Measurements from ENCODE around the gene HMGCS2.

The HMGCS2 gene

GRCh38 chr1:119773711-119774241 is 5.1 kb upstream of the HMGCS2 start:
- no peaks in the 10 kb centered on the region for H3K4me1 ChIP-seq (ENCODE audit: insufficient read depth, insufficient read length)
- no peak for TF ChIP-seq SUZ12 (IDR thresholded peaks at IDR 0.05; ENCODE audit: extremely low read depth, insufficient read depth, insufficient read length)
- no peak overlapping the region for H3K9ac ChIP-seq (ENCODE audit: insufficient read length, low read depth)
- peak; percentile 42 for DNase-seq (ENCODE audit: low read depth, low spot score)
- no peaks in the 10 kb centered on the region for H3K36me3 ChIP-seq (ENCODE audit: insufficient read depth, insufficient read length, low read length)
- no peaks in the 10 kb centered on the region for H3K9me3 ChIP-seq (ENCODE audit: insufficient read depth, low read length)
- H3K27me3 ChIP-seq (ENCODE audit: insufficient read depth, insufficient read length) = no peaks in the 10 kb centered on the region
- no peak overlapping the region for H3K4me3 ChIP-seq (ENCODE audit: insufficient read length, low read depth)

GRCh38 chr1:119772298-119772697 is 3.6 kb upstream of the HMGCS2 start:
- TF ChIP-seq ZNF274 (IDR thresholded peaks at IDR 0.05; ENCODE audit: low read depth, low read length) (no peak), SUZ12 (IDR thresholded peaks at IDR 0.05; ENCODE audit: extremely low read depth, insufficient read depth, insufficient read length) (no peak), YY1 (IDR thresholded peaks at IDR 0.05; ENCODE audit: insufficient read depth, insufficient read length) (no peak)
- no peak for DNase-seq (ENCODE audit: low read depth, low spot score)
- no peak overlapping the region for H3K4me3 ChIP-seq (ENCODE audit: insufficient read length, low read depth)
- H3K36me3 ChIP-seq (ENCODE audit: insufficient read depth, insufficient read length, low read length) = no peaks in the 10 kb centered on the region
- no peaks in the 10 kb centered on the region for H3K4me1 ChIP-seq (ENCODE audit: insufficient read depth, insufficient read length)
- no peaks in the 10 kb centered on the region for H3K9me3 ChIP-seq (ENCODE audit: insufficient read depth, low read length)
- H3K9ac ChIP-seq (ENCODE audit: insufficient read length, low read depth) = no peak overlapping the region
- H3K27me3 ChIP-seq (ENCODE audit: insufficient read depth, insufficient read length) = no peaks in the 10 kb centered on the region

GRCh38 chr1:119771770-119772169 is 3.1 kb upstream of the HMGCS2 start:
- Histone ChIP-seq H3K9me3 (ENCODE audit: insufficient read depth, low read length) (no peaks in the 10 kb centered on the region), H3K27me3 (ENCODE audit: insufficient read depth, insufficient read length) (no peaks in the 10 kb centered on the region), H3K36me3 (ENCODE audit: insufficient read depth, insufficient read length, low read length) (no peaks in the 10 kb centered on the region), H3K4me3 (ENCODE audit: insufficient read length, low read depth) (no peak overlapping the region), H3K4me1 (ENCODE audit: insufficient read depth, insufficient read length) (no peaks in the 10 kb centered on the region), H3K9ac (ENCODE audit: insufficient read length, low read depth) (no peak overlapping the region)
- DNase-seq (ENCODE audit: low read depth, low spot score) = no peak
- TF ChIP-seq ZNF274 (IDR thresholded peaks at IDR 0.05; ENCODE audit: low read depth, low read length) = no peak
- TF ChIP-seq YY1 (IDR thresholded peaks at IDR 0.05; ENCODE audit: insufficient read depth, insufficient read length) = no peak
- no peak for TF ChIP-seq SUZ12 (IDR thresholded peaks at IDR 0.05; ENCODE audit: extremely low read depth, insufficient read depth, insufficient read length)

GRCh38 chr1:119771016-119771415 is 2.3 kb upstream of the HMGCS2 start:
- TF ChIP-seq SUZ12 (IDR thresholded peaks at IDR 0.05; ENCODE audit: extremely low read depth, insufficient read depth, insufficient read length) (no peak), YY1 (IDR thresholded peaks at IDR 0.05; ENCODE audit: insufficient read depth, insufficient read length) (no peak), ZNF274 (IDR thresholded peaks at IDR 0.05; ENCODE audit: low read depth, low read length) (no peak)
- Histone ChIP-seq H3K36me3 (ENCODE audit: insufficient read depth, insufficient read length, low read length) (no peaks in the 10 kb centered on the region), H3K4me1 (ENCODE audit: insufficient read depth, insufficient read length) (no peaks in the 10 kb centered on the region), H3K27me3 (ENCODE audit: insufficient read depth, insufficient read length) (no peaks in the 10 kb centered on the region), H3K4me3 (ENCODE audit: insufficient read length, low read depth) (no peak overlapping the region), H3K9ac (ENCODE audit: insufficient read length, low read depth) (no peak overlapping the region), H3K9me3 (ENCODE audit: insufficient read depth, low read length) (no peaks in the 10 kb centered on the region)
- no peak for DNase-seq (ENCODE audit: low read depth, low spot score)

GRCh38 chr1:119767486-119767885 is 1.2 kb downstream of the HMGCS2 start:
- H3K36me3 ChIP-seq (ENCODE audit: insufficient read depth, insufficient read length, low read length) = no peaks in the 10 kb centered on the region
- no peak for DNase-seq (ENCODE audit: low read depth, low spot score)
- no peaks in the 10 kb centered on the region for H3K4me1 ChIP-seq (ENCODE audit: insufficient read depth, insufficient read length)
- H3K27me3 ChIP-seq (ENCODE audit: insufficient read depth, insufficient read length) = no peaks in the 10 kb centered on the region
- no peak overlapping the region for H3K9ac ChIP-seq (ENCODE audit: insufficient read length, low read depth)
- H3K4me3 ChIP-seq (ENCODE audit: insufficient read length, low read depth) = no peak overlapping the region
- H3K9me3 ChIP-seq (ENCODE audit: insufficient read depth, low read length) = no peaks in the 10 kb centered on the region
- TF ChIP-seq YY1 (IDR thresholded peaks at IDR 0.05; ENCODE audit: insufficient read depth, insufficient read length) (no peak), ZNF274 (IDR thresholded peaks at IDR 0.05; ENCODE audit: low read depth, low read length) (no peak), SUZ12 (IDR thresholded peaks at IDR 0.05; ENCODE audit: extremely low read depth, insufficient read depth, insufficient read length) (no peak)

- no peak for DNase-seq (ENCODE audit: low read depth, low spot score)
- no peaks in the 10 kb centered on the region for H3K27me3 ChIP-seq (ENCODE audit: insufficient read depth, insufficient read length)
- TF ChIP-seq ZNF274 (IDR thresholded peaks at IDR 0.05; ENCODE audit: low read depth, low read length) (no peak), SUZ12 (IDR thresholded peaks at IDR 0.05; ENCODE audit: extremely low read depth, insufficient read depth, insufficient read length) (no peak), YY1 (IDR thresholded peaks at IDR 0.05; ENCODE audit: insufficient read depth, insufficient read length) (no peak)
- no peaks in the 10 kb centered on the region for H3K36me3 ChIP-seq (ENCODE audit: insufficient read depth, insufficient read length, low read length)
- no peak overlapping the region for H3K9ac ChIP-seq (ENCODE audit: insufficient read length, low read depth)
- H3K9me3 ChIP-seq (ENCODE audit: insufficient read depth, low read length) = no peaks in the 10 kb centered on the region
- no peaks in the 10 kb centered on the region for H3K4me1 ChIP-seq (ENCODE audit: insufficient read depth, insufficient read length)
- H3K4me3 ChIP-seq (ENCODE audit: insufficient read length, low read depth) = no peak overlapping the region
Measured at GRCh38 chr1:119766374-119766794, 2.3 kb downstream of the HMGCS2 start.

GRCh38 chr1:119764220-119764619 is 4.5 kb downstream of the HMGCS2 start:
- no peak for TF ChIP-seq SUZ12 (IDR thresholded peaks at IDR 0.05; ENCODE audit: extremely low read depth, insufficient read depth, insufficient read length)
- TF ChIP-seq YY1 (IDR thresholded peaks at IDR 0.05; ENCODE audit: insufficient read depth, insufficient read length) = no peak
- TF ChIP-seq ZNF274 (IDR thresholded peaks at IDR 0.05; ENCODE audit: low read depth, low read length) = no peak
- Histone ChIP-seq H3K4me1 (ENCODE audit: insufficient read depth, insufficient read length) (no peaks in the 10 kb centered on the region), H3K9me3 (ENCODE audit: insufficient read depth, low read length) (no peaks in the 10 kb centered on the region), H3K27me3 (ENCODE audit: insufficient read depth, insufficient read length) (no peaks in the 10 kb centered on the region), H3K4me3 (ENCODE audit: insufficient read length, low read depth) (no peak overlapping the region), H3K36me3 (ENCODE audit: insufficient read depth, insufficient read length, low read length) (no peaks in the 10 kb centered on the region), H3K9ac (ENCODE audit: insufficient read length, low read depth) (no peak overlapping the region)
- DNase-seq (ENCODE audit: low read depth, low spot score) = no peak
